ENCODE results near the gene ZNF319.
"Not testable (repeated sequence)": the region's sequence is repeated elsewhere in the genome, so short reads cannot be mapped to it uniquely, and the experiment has no call there.

ZNF319 gene

DNA sequence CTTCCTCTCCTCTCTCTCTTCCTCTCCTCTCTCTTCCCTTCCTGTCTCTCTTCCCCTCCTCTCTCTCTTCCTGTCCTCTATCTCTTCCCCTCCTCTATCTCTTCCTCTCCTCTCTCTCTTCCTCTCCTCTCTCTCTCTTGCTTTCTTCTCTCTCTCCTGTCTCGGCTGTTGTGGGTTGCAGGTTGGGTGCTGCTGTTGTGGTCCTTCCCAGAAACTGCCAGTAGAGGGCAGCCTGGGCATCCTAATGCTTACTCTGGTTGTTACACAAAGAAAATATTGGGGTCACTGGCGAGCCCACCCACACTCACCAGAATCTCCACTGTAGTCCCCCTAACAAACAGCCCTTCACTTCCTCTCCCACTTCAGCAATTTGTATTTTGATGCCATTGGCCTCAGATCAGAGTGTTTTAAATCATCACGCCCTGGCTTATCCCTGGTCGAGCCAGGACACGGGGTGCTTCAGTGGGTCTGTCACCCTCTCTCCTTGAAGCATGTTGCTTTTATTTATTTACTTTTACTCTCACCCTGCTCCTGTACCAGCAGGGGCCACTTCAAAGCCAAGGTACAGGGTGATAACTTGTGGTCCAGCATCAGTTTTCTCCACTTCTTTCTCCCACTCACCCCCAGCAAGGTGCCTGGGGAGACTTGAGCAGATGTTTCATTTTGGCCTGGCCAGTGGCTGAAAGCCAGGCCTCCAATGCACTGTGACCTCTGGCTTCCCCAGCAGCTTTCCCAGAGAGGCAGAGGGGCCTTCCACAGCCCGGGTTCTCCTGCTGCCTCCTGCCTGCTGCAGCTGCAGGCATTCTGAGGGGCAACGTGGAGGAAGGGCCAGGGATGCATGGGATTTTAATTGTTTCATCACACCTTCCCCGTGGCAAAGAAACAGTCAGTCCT lies 20.4 kb upstream of the ZNF319 start:
- DNase-seq: peak; percentile 67

DNA sequence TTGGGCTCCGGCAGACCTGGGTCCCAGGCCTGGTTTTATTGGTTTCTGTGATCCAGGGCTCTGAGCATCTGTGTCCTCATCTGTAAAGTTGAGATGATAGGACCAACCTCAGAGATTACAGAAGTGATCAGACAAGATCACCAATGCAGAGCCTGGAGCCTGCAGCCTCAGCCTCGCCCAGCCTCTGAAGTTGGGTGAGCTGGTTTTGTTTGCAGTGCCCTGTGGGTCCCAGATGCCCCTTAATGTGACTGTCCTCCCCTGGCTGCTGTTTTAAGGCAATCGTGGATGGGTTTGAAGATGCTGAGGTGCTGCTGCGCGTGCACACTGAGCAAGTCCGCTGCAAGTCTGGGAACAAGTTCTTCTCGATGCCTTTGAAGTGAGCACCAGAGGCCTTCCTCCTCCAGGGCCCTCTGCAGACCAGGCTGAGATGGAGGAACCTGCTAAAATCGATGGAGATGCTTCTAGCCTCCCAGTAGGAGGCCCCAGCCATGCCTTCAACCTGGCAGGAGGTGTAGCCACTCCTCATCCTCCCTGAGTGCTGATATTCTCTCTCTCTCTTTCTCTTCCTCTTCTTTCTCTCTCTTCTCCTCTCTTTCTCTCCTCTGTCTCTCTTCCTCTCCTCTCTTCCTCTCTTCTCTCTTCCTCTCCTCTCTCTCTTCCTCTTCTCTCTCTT lies 19.5 kb upstream of the ZNF319 start:
- no peak for DNase-seq

DNA sequence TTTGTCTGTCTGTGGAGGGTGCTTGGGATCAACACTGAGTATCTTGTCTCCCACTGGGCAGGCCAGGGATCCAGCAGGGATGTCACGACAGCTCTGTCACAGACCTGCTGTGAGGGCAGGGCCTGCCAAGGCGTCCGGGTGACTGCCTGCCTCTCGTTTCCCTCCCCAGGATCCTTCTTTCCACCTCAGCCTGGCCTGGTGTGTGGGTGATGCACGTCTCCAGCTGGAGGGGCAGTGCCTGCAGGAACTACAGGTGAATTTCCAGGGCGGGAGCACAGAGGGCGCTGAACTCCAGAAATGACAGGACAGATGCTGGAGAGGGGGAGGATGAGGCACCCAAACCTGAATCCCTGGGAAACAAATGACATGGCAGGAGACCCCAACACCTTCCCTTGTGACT lies 18.3 kb upstream of the ZNF319 start:
- DNase-seq: no peak

DNA sequence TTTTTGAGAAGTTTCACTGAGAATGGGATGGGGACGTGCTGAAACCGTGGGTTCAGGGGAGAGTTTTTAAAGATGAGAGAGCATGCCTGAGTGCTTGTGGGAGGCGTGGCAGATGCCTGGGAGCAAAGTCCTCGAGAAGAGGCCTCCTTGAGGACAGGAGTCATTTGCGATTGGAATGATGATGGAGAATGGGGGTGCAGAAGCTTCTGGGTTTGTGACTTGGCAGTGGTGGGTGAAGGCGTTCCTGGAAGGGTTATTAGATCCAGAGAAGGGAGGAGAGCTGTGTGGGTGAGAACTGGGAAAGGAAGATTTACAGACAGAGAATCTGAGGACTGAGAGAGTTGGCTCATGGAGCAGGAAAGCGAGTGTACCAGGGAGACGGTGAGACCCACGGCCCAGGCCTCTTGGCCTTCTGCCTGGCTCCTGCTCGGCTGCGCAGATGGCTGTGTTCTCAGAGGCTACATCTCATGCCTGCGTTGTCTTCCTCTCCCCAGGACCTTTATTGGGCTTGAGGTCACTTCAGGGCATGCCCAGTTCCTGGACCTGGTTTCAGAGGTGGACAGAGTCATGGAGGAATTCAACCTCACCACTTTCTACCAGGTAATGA lies 16.5 kb upstream of the ZNF319 start:
- DNase-seq: no peak

DNA sequence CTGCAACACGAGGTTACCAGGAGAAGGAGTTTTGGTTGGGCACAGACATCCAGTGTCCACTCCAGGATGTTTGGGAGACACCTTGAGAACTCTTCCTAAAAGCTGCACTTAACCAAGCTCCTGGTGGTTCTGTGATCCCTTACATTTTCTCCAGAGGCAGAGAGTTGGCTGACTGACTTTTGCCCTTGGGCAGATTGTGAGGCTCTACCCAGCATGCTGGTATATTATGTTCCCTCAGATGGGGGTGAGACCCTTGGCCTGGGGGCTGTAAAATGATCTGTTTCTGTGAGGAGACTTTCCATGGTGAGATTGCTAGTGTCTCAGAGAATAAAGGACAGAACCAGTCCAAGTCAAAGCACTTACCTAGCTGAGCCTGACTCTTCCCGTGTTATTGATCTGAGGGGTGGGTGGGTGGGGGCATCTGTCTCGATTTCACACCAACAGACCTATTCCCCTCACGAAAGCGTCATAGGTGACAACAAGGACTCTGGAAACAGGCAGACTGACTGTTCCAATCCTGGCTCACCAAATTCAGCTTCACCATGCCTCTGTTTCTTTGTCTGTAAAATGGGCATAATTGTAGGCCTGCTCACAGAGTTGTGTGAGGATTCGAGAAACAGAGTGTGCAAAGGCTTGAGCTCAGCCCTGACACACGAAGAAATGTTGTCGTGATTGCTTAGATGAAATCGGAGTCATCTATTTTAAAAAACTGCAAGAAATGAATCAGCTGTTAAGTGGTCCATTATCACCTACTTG lies 12.9 kb upstream of the ZNF319 start:
- no peak for DNase-seq

DNA sequence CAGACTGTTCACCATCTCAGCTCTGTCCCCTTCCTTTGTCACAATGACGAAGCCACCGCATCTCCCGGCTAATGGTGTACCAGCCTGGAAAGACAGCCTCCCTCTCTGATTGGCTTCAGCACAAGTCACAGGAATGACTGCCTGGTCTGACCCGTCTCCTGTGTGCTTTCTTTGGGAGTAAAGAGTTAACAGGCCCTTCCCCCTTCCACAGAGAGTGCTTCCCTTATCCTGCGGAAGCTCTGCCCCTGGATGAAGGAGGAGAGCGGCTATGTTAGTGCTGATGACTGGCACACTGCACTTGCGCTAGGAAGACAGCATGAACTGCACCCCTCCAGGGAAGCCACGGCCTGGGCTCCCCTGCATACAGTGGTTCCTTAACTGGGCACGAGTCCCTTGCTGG lies 12.0 kb upstream of the ZNF319 start:
- DNase-seq: no peak

DNA sequence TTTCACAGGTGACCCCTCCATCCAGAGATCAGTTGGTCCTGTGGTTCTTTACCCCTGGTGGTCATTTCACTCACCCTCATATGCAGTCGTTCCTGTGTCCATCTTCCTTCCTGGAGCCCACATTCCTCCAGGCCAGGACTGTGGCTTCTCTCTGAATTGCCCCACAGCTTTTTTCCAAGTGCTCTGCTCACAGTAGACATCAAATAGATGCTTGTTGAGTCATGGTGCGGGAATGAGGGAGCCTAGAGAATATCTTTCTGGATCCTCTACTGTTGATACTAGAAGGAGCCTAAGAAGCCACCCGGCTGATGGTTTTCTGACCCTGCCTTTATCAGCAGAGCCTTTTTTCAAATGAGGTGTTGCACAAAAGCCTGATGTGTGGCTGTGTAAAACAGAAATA lies 11.2 kb upstream of the ZNF319 start:
- no peak for DNase-seq

DNA sequence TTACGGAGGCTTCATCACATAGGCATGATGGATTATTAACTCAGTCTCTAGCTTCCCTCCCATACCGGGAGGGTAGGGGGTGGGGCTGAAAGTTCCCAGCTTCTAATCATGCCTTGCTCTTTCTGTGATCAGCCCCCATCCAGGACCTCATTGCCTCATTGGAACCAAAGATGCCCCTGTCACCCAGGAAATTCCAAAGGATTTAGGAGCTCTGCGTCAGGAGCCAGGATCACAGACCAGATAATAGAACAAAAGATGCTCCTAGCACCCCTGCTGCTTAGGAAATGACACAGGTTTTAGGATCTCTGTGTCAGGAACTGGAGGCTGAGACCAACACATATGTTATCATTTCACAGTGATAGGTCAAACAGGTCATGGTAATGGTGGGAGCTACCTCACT lies 10.4 kb upstream of the ZNF319 start:
- DNase-seq: no peak

DNA sequence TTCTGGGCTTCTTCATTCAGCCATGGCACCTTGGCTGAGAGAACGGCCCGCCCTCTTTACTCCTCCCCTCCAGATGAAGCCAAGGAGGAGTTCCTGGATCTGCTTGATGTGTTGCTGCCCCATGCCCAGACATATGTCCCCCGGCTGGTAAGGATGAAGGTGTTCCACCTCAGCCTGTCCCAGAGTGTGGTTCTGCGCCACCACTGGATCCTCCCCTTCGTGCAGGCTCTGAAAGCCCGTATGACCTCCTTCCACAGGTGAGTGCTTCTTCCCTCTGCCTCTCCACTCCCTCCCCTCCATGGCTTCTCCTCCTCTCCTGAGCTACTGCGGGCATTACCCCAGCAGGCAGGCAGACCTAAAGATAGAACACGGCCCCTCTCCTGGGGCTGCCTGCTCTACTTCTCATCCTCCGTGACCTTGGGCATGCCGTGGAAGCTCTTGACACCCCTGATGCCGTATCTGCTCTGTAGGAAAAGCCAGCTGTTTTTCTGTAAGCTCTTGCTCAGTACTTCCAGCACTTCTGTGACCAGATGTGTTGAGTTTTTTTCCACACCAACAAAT lies 9.5 kb upstream of the ZNF319 start:
- DNase-seq: no peak

DNA sequence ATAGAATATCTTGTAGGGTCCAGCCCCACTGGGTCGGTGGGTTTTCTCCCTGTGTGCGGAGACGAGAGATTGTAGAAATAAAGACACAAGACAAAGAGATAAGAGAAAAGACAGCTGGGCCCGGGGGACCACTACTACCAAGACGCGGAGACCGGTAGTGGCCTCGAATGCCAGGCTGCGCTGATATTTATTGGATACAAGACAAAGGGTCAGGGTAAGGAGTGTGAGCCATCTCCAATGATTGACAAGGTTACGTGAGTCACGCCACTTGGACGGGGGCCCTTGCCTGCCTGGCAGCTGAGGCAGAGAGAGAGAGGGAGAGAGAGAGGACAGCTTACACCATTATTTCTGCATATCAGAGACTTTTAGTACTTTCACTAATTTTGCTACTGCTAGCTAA lies 4.3 kb upstream of the ZNF319 start:
- DNase-seq: not testable (repeated sequence)

DNA sequence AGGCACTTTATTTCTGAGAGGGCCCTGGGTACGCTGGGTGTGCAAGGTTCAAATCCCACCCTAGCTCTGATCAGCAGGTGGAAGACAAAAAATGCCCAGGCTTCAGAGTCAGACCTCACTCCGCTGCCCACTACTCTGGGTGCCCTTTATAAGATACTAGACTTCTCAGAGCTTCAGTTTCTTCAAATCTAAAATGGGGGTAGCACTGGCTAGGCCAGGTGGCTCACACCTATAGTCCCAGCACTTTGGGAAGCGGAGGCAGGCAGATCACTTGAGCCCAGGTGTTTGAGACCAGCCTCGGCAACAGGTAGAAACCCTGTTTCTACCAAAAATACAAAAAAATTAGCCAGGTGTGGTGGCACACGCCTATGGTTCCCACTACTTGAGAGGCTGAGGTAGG lies 2.5 kb upstream of the ZNF319 start:
- no peak for DNase-seq

DNA sequence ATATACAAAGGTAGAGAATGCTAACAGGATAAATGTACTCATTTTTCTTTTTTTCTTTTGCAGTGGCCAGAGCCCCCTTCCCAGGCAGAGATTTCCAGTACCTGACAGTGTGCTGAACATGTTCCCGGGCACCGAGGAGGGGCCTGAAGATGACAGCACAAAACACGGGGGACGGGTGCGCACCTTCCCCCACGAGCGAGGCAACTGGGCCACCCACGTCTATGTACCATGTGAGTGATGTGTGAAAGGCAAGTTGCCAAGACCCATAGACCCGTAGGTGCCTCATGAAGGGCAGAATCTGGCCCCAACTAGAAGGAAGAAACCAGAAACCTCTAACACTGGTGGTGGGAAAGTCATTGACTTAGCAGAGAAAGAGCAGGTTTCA lies 1.9 kb upstream of the ZNF319 start:
- no peak for DNase-seq

DNA sequence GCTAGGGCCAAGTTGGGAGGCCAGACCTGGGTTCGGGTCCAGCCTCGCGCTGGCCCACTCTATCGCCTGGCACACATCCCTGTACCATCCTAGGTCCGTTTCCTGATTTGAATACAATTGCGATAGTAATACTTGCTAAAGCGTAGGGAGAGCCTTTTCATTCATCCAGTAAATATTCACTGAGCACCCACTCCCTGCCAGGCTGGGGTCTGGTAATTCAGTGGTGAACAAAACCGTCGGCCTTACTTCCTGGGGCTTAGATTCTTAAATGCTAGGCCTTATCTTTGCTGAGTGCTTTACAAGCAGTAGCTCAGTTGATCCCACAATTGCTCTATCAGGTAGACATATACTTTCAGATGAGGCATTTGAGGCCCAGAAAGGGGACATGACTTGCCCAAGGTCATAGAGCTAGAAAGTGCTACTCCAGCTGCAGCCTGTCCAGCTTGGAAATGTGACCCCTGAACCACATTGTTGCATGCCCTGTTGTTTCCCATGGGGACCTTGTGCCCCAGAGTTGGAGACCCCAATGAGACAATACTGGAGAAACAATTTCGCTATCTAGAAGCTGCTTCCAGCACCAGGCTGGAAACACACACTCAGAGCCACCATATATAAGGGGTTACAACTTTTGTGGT lies 1.4 kb upstream of the ZNF319 start:
- no peak for DNase-seq

DNA sequence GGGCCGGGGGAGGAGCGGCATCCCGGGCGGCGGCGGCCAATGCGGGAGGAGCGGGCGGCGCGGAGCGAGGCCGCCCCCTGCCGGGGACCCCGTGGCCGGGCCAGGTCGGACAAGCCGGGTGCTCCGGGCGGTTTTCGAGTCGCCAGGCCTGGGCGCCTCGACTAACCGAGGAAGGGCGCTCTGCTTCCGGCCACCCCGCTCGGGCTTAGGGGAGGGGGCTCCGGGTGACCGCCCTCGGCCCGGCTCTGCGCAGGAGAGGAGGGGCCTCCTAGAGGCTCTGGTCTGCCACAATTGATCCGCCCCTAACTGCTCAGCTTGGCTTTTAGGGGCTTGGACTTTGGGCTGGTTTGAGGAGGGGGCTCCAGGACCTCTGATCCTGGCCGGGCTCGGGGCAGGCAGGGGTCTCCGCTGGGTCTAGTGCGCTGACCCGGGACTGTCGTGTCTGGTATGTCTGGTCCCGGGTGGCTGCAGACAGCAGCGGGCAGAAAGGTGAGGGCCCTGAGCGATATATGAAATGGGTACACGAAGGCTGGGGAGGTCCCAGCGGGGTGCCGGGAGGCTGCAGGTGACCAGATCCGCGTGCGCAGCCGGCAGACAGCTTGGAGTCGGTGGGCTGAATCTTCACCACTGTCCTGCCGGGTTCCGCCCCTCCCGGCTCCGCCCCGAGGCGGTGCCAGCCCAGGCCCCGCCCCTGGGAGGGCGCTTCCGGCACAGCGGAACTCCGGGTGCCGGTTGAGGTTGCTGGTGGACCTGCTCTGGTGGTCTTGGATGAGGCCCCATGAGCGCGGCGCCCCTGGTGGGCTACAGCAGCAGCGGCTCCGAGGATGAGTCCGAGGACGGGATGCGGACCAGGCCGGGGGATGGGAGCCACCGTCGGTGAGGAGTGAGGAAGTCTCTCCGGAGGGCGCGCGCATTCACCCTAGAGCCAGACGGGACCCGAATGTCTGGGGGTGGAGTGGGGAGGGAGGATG lies 519 bp upstream of the ZNF319 start, which contains the start of gene USB1:
Gene USB1, plus strand, starts transcription at position 702 of the 971 bp plus-strand sequence. Its CDS starts 77 bp downstream, at position 779.
- DNase-seq: peak; percentile 74

DNA sequence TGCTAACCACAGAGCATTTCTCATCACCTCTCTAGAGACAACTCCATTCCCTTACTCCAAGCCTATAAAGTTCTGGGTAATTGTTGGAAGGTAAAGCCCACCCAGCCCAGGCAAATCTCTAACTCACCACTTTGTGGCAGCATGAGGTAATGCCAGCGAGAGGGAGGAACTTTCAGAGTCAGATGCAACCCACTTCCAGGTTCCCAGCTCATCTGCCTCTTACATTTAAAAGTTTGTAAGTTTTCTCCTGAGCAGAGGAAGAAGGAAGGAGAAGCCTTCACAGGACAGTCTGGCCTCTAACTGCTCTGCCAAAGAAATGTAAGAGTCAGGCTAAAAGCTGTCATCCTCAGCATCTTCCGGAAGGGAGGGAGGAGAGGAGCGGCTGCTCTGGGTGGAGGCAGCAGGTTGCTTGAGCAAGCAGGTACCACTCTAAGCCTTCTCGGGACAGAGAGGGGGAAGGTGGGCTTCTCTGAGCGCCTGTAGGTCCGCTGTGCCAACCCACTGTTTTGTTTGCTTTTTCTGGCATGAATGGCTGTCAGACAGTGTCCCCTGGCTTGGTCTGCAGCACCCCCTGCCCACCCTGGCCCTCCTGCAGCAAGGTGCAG lies 1.0 kb downstream of the ZNF319 start:
- peak; percentile 29 for DNase-seq

DNA sequence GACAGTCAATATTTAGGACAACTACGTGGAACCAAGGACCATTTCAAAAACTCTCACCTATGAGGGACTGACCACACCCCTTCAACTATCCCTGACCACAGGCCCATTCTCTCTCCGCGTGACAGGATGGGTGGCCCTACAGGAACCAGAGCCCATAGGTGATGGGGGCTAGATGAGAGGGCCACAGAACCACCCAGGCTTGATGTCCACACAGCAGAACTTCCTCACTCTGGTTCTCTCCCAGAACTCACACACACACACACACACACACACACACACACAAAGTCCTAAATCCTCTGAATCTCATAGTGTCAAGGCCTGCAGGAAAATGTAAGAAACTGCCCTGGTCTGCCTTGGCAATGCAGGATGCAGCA lies 1.5 kb downstream of the ZNF319 start:
- no peak for DNase-seq

DNA sequence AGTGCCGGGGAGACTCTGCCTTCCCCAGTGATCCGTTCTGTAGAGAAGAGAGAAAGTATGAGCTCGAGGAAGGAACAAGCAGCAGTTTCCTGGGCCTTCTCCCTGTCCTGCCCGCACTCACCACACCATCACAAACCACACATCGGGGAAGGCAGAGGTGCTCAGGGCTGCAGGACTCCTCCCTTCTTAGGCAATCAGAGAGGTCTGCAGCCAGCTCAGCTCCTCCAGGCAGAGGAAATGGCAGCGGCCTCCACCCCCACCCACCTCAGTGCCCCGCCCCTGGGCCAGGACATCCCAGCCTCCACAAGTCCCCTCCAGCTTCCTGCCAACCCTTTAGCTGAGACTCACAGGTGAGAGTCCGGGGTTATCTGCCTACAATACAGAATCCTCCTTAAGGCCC lies 2.0 kb downstream of the ZNF319 start:
- peak; percentile 43 for DNase-seq

DNA sequence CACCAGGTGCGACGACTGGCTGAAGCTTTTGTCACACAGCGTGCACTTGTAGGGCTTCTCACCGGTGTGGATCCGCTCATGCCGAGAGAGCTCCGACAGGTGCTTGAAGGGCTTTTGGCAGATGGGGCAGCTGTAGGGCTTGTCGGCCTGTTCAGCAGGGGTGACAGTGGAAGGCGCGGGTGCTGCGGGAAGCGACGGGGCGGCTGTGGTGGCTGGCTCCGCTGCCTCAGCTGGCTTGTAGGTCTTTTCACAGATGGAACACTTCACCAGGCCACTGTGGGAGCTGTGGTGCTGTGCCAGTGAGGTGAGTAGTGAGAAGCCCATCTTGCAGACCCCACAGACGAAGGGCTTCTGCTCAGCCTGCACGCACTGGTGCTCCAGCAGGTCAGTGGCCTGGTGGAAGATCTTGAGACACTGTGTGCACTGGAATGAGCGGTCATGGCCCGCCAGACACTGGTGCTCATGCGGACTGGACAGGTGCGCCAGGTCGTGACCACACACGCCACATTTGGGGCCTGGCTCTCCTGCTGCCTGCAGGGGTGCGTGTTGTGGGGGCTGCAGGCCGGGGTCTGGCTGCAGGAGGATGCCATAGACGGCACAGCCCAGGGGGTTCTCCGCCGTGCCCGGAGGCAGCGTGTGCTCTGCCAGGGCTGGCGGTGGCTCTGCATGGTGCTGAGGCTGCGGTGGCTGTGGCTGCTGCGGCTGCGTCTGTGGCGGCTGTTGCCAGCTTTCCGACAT lies 2.8 kb downstream of the ZNF319 start:
- no peak for DNase-seq

DNA sequence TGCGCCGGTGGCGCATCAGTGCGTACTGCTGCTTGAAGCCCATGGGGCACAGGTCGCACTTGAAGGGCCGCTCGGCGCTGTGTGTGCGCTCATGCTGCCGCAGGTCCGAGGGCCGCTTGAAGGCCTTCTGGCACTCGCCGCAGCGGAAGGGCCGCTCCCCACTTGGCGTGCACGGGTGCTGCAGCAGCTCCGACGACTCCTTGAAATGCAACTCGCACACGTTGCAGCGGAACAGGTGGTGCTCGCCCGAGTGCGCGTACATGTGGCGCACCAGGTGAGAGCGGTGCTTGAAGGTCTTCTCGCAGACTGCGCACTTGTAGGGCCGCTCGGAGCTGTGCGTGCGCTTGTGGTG lies 3.3 kb downstream of the ZNF319 start:
- DNase-seq: no peak
